Tibial artery (tissue), 4 donors: Measurements from ENCODE around the gene CAB39.

Experiments used
- DNase-seq, 2 donors: peaks; one replicate each; pipeline ENCODE4 v3.0.0-alpha.2; 2019
- H3K27ac ChIP-seq, 2 donors: fragments of 200-600 bp; sonication (generic) in 1 of 2; 1 replicate in 1 of 2; 2 replicates in 1 of 2; pipeline ENCODE4 v1.5.1; 2018 to 2019; ENCODE audit warnings: mild to moderate bottlenecking in 1 of 2
- H3K27me3 ChIP-seq, 2 donors: fragments of 200-600 bp; sonication (generic) in 1 of 2; one replicate each; pipeline versions ENCODE4 v1.5.1 to v1.6.0; 2016 to 2019
- H3K36me3 ChIP-seq, 3 donors: fragments of 200-600 bp; sonication (generic) in 2 of 3; one replicate each; pipeline ENCODE4 v1.5.1; 2016 to 2019; ENCODE audit warnings: mild to moderate bottlenecking in 2 of 3
- H3K4me1 ChIP-seq, 4 donors: fragments of 200-600 bp; sonication (generic) in 2 of 4; 1 replicate in 3 of 4; 2 replicates in 1 of 4; pipeline ENCODE4 v1.5.1; 2016 to 2019
- H3K4me3 ChIP-seq, 2 donors: fragments of 200-600 bp; sonication (generic) in 1 of 2; 1 replicate in 1 of 2; 2 replicates in 1 of 2; pipeline ENCODE4 v1.5.1; 2018 to 2019; ENCODE audit warnings: mild to moderate bottlenecking in 2 of 2
- H3K9me3 ChIP-seq, 3 donors: fragments of 200-600 bp; sonication (generic) in 1 of 3; one replicate each; pipeline ENCODE4 v1.5.1; 2016 to 2019
- intact Hi-C: fragments of 100-400 bp; cut with DNase I; formaldehyde crosslinking; loops from one replicate; pipeline ENCODE4 v1.15.0; 2023; ENCODE audit warnings: low total_unique reads
- TF ChIP-seq, protein P1 (sequence below), 2 experiments: fragments of 200-600 bp in 1 of 2; fragments of 450-650 bp in 1 of 2; IDR thresholded peaks; one replicate each; pipeline ENCODE4 v1.5.1; 2017 to 2019; ENCODE audit warnings: antibody characterized with exemption in 2 of 2, mild to moderate bottlenecking in 1 of 2, moderate library complexity in 1 of 2

The CAB39 gene

DNA sequence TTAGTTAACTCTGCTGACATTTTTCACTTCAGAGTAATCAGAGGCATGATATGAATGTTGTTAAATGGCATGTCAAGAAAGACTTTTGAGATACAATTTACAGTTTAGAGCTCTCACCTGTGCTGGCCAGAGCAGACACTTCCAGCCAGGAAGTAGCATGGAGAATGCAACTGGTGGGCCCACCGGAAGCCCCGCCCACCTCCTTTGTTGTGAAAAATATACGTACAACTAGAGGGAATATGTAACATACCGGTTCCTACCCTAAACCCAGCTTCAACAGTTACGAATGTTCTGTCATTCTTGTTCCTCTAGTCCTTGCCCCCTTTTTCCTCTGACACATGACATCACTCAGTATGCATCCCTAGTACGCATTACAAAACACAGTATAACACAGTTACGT lies 81.9 kb downstream of the CAB39 start:
- DNase-seq = no peak
- Histone ChIP-seq H3K4me3 (no peak overlapping the region), H3K27me3 (no peaks in the 10 kb centered on the region), H3K4me1 (peaks cover 3 to 77% (median 30%) of the 10 kb centered on the region in 4 donors), H3K27ac (peak overlapping the region; percentile 60 to 79), H3K36me3 (peaks cover 2 to 15% (median 8%) of the 10 kb centered on the region in 3 donors), H3K9me3 (peaks cover 0 to under 1% (median 0%) of the 10 kb centered on the region in 3 donors)
- intact Hi-C loops = no loop called here
- TF ChIP-seq, protein P1, sequence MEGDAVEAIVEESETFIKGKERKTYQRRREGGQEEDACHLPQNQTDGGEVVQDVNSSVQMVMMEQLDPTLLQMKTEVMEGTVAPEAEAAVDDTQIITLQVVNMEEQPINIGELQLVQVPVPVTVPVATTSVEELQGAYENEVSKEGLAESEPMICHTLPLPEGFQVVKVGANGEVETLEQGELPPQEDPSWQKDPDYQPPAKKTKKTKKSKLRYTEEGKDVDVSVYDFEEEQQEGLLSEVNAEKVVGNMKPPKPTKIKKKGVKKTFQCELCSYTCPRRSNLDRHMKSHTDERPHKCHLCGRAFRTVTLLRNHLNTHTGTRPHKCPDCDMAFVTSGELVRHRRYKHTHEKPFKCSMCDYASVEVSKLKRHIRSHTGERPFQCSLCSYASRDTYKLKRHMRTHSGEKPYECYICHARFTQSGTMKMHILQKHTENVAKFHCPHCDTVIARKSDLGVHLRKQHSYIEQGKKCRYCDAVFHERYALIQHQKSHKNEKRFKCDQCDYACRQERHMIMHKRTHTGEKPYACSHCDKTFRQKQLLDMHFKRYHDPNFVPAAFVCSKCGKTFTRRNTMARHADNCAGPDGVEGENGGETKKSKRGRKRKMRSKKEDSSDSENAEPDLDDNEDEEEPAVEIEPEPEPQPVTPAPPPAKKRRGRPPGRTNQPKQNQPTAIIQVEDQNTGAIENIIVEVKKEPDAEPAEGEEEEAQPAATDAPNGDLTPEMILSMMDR (IDR thresholded peaks at IDR 0.05) = no peak

GRCh38 chr2:230795856-230796255 lies 83.2 kb downstream of the CAB39 start:
- Histone ChIP-seq H3K4me3 (no peak overlapping the region), H3K27me3 (no peaks in the 10 kb centered on the region), H3K36me3 (peaks cover 4 to 28% (median 16%) of the 10 kb centered on the region in 3 donors), H3K4me1 (peaks cover 3 to 70% (median 26%) of the 10 kb centered on the region in 4 donors), H3K9me3 (no peaks in the 10 kb centered on the region), H3K27ac (peak overlapping the region; percentile 60 to 79)
- intact Hi-C loops = loop anchor here (2.0 kb wide), 1 partner anchor 83 kb away; the partner anchor contains the start of gene CAB39
- TF ChIP-seq, protein P1 (IDR thresholded peaks at IDR 0.05) = no peak
- peak; percentile 71 to 78 for DNase-seq

DNA sequence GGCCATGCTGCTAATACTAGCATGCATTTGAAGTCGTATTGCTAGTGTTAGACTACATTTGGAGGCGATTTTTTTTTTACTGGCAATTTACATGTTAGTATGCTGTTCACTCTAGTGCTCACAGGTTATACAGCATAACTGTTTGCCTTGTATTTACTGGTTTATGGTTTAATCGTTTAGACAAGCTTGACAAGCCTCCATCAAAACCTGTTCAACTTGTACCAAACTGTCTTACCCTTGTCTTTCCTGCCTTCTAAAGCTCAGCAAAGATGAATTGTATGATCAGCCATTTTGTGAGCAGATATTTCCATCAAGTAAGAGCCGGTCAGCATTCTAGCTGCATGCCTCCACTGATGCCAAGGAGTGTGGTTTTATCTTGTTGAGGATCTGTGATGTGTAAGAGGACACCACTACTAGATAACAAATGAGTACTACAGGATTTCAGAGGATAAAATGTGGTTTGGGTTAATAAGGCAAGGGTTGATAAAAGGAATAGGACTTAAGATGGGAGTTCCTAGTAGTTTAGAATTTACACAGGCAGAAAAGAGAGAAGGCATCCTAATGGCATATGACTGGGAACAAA lies 83.7 kb downstream of the CAB39 start:
- intact Hi-C loops = loop anchor here (2.0 kb wide), 1 partner anchor 84 kb away; the partner anchor contains the start of gene CAB39
- H3K36me3 ChIP-seq = peaks cover 4 to 30% (median 16%) of the 10 kb centered on the region in 3 donors
- peaks cover 3 to 65% (median 22%) of the 10 kb centered on the region in 4 donors for H3K4me1 ChIP-seq
- H3K9me3 ChIP-seq = no peaks in the 10 kb centered on the region
- H3K27ac ChIP-seq = peak overlapping the region; percentile 60 to 79
- no peaks in the 10 kb centered on the region for H3K27me3 ChIP-seq
- no peak overlapping the region for H3K4me3 ChIP-seq
- TF ChIP-seq, protein P1 (IDR thresholded peaks at IDR 0.05) = no peak
- DNase-seq = no peak

GRCh38 chr2:230797515-230798495 lies 85.2 kb downstream of the CAB39 start:
- H3K27ac ChIP-seq = peak overlapping the region in 1 of 2 donors; percentile 60
- H3K4me1 ChIP-seq = peaks cover 3 to 56% (median 21%) of the 10 kb centered on the region in 4 donors
- H3K9me3 ChIP-seq = no peaks in the 10 kb centered on the region
- peaks cover 4 to 26% (median 17%) of the 10 kb centered on the region in 3 donors for H3K36me3 ChIP-seq
- intact Hi-C loops = loop anchor here (2.0 kb wide), 1 partner anchor 85 kb away; the partner anchor contains the start of gene CAB39
- no peaks in the 10 kb centered on the region for H3K27me3 ChIP-seq
- DNase-seq = no peak
- TF ChIP-seq, protein P1 (IDR thresholded peaks at IDR 0.05) = no peak
- H3K4me3 ChIP-seq = no peak overlapping the region

- Histone ChIP-seq H3K36me3 (peaks cover 4 to 26% (median 20%) of the 10 kb centered on the region in 3 donors), H3K9me3 (no peaks in the 10 kb centered on the region), H3K4me3 (no peak overlapping the region), H3K27me3 (no peaks in the 10 kb centered on the region), H3K27ac (no peak overlapping the region), H3K4me1 (peaks cover 3 to 45% (median 14%) of the 10 kb centered on the region in 4 donors)
- DNase-seq = no peak
- TF ChIP-seq, protein P1 (IDR thresholded peaks at IDR 0.05) = peak; percentile 60 to 68
- intact Hi-C loops = no loop called here
These were observed 86.2 kb downstream of the CAB39 start for GRCh38 chr2:230798769-230799399.
